ENCODE data around the gene ATAD2B.
"Not testable (repeated sequence)": the region's sequence is repeated elsewhere in the genome, so short reads cannot be mapped to it uniquely, and the experiment has no call there.

ATAD2B gene

DNA sequence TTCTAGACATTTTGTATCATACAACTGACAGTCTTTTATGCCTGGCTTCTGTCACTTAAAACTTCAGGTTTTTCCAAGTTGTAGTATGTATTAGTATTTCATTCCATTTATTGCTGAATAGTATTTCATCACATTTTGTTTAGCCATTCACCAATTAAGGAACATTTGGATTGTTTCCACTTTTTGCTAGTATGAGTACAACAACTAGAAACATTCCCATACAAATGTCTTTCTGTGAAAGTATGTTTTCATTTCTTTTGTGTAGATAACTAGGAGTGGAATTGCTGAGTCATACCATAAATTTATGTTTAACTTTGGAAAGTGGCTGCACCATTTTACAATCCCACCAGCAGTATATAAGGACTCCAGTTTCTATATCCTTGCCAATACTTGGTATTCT, 135.9 kb downstream of the ATAD2B start:
- DNase-seq (ENCODE audit: low read depth) = no peak

- DNase-seq (ENCODE audit: low read depth) = no peak
Measured at GRCh38 chr2:23789012-23789411, 137.9 kb downstream of the ATAD2B start.

GRCh38 chr2:23788100-23788499, 138.8 kb downstream of the ATAD2B start:
- no peak for DNase-seq (ENCODE audit: low read depth)

- DNase-seq (ENCODE audit: low read depth) = no peak
Measured at GRCh38 chr2:23784971-23785370, 142.0 kb downstream of the ATAD2B start.

DNA sequence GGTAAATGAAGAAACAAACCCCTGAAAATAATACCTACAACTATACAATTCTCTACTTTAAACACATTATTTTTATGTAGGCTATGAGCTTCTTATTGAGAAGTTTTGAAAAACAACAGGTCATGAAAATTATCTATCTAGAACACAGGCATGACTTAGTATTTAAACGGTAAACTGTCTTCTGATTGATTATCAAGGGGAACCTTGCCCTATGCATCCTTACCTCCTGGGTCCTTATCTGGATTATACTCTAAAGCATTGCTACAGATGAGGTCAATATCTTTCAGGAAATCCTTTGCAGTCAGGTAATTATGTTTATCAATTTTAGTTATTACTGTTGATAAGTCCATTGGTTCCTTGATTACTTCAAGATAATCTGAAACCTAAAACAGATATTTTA, 144.3 kb downstream of the ATAD2B start:
- DNase-seq (ENCODE audit: low read depth) = no peak

DNA sequence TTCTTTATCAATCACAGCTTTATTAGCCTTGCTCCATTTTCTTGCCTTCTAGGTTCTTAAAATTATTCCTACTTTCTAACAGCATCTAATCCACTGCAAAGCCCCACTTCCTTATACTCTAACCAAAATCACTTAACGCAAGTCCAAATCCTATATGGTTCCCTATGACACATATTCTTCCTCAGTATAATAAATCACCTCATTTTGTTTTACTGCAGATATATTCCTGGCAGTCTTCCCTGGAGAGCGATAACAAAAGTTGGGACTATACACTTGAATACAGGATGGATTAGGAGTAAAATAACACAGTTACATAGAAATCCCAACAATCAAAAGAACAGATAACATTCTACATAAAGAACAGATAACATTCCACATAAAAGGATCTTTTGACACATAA, 144.8 kb downstream of the ATAD2B start:
- no peak for DNase-seq (ENCODE audit: low read depth)

- not testable (repeated sequence) for DNase-seq (ENCODE audit: low read depth)
Measured at GRCh38 chr2:23780465-23780864, 146.5 kb downstream of the ATAD2B start.

GRCh38 chr2:23777826-23778225, 149.1 kb downstream of the ATAD2B start:
- no peak for DNase-seq (ENCODE audit: low read depth)

GRCh38 chr2:23776021-23776420, 150.9 kb downstream of the ATAD2B start:
- no peak for DNase-seq (ENCODE audit: low read depth)

GRCh38 chr2:23772684-23773083, 154.2 kb downstream of the ATAD2B start:
- DNase-seq (ENCODE audit: low read depth) = no peak

GRCh38 chr2:23772056-23772455, 154.9 kb downstream of the ATAD2B start:
- DNase-seq (ENCODE audit: low read depth) = no peak

DNA sequence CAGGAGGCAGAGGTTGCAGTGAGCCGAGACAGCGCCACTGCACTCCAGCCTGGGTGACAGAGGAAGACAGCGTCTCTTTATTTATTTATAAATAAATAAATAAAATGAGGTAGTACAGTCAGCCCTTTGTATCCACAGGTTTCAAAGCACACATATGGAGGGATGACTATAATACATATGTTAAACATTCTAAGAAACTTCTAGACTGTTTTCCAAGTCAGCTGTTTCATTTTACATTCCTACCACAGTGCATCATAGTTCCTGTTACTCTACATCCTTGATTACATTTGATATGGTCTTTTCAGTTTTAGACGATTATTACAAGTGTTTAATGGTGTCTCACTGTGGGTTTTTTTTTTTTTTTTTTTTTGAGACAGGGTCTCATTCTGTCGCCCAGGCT, 157.6 kb downstream of the ATAD2B start:
- DNase-seq (ENCODE audit: low read depth) = no peak

DNA sequence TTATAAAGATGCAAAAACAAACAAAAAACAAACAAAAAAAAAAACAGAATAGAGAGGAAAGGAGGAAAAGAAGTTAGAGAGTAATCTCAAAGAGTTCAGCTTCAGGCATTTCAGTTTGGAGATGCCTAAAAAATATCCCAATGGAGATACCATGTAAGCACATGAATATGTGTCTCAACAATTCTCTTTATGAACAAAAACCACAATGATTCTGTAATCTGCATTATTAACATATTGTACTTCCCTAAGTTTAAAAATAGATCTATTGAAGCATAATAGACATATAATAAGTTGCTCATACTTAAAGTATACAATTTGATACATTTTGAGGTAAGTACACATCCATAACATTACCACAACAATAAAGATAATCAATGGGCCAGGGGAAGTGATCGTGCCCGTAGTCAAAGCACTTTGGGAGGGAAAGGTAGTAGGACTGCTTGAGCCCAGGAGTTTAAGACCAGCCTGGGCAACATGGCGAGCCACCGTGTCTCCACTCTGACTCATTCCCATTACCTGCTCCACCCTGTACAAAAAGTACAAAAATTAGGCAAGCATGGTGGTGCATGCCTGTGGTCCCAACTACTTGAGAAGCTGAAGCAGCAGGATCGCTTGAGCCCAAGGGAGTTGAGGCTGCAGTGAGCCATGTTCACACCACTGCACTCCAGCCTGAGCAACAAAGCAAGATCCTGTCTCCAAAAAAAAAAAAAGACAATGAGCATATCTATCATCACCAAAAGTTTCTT, 158.9 kb downstream of the ATAD2B start:
- DNase-seq (ENCODE audit: low read depth) = no peak

GRCh38 chr2:23762141-23762540, 164.8 kb downstream of the ATAD2B start:
- DNase-seq (ENCODE audit: low read depth) = no peak

- DNase-seq (ENCODE audit: low read depth) = no peak
Measured at GRCh38 chr2:23761638-23762037, 165.3 kb downstream of the ATAD2B start.

DNA sequence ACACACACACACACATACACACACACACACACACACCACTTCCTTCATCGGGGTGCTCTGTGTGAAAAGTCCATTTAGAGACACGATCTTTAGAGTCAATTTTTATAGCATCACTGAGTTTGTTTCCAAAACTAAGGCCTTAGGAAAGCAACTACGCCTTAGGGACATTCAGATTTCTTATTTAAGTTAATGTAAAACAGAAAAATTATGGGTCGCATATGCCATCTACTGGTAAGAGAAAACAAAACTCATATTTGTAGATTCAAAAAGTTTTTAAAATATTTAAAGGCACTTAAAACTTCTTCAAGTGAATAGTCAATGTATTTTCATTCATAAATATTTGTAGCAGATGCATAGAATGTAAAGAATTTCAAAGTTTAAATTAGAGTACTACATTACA, 166.2 kb downstream of the ATAD2B start:
- no peak for DNase-seq (ENCODE audit: low read depth)

DNA sequence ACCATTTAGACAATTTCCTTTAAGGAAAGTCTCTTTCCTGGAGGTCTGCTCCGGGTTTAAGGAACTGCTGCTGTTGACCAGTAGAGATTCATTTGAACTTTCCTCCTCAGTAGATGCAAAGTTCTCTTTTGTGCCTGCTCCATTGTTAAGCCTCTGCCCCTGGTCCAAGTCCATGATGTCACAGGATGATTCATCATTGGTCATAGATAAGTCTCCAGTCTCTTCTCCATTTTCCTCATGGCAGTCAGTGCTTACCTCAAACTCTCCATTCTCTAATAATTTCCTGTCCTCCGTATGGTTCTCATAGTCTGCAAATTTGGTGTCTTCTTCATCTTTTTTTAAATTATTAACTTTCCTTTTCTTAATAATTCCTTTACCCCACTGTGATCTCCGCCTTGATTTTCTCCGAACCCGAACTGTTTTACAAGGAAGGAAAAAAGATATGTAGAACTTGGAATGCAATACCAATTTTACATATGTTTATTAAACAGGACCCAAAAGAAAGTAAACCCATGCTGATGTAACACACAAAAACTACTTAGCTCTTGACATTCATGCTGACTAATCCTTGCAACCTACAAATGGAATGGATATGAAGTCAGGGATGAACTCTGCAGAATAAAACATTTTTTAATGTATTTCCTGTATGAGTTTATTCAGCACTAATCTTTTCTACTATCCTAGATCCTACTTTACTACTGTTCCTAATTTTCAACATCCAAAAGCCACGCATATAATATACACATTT, 169.1 kb downstream of the ATAD2B start:
- DNase-seq (ENCODE audit: low read depth) = no peak

GRCh38 chr2:23756593-23757292, 170.2 kb downstream of the ATAD2B start:
- no peak for DNase-seq (ENCODE audit: low read depth)

DNA sequence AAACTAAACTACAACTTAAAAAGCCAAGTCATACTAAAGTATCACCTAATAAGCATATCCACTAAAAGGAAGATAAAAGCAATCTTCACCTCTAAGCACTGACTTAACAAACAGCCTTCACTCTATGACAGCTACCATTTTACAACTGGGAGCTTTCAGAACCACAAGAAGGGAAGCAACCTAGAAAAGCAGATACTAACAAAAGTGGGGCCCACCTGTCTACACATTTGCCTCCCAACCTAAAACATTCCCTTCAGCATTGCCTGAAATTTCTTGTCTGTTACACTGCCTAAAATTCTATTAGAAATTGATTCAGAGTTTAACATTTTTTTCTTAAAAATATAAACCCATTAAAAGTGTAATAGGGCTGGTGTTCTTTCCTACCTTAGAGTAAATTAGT, 172.0 kb downstream of the ATAD2B start:
- DNase-seq (ENCODE audit: low read depth) = no peak

GRCh38 chr2:23753291-23754010, 173.5 kb downstream of the ATAD2B start:
- DNase-seq (ENCODE audit: low read depth) = no peak

- no peak for DNase-seq (ENCODE audit: low read depth)
Measured at GRCh38 chr2:23751747-23752265, 175.1 kb downstream of the ATAD2B start.
